Amniotic stem cell (primary cell): ENCODE results near the gene TEC.
A peak's percentile ranks its signal among the peaks of the same experiment; 100 is the strongest.
"Not testable (repeated sequence)": the region's sequence is repeated elsewhere in the genome, so short reads cannot be mapped to it uniquely, and the experiment has no call there.

ENCODE experiments used
- DNase-seq: peaks from one replicate; lab custom pipeline; 2025; lab: John Stamatoyannopoulos, UW

TEC gene

DNA sequence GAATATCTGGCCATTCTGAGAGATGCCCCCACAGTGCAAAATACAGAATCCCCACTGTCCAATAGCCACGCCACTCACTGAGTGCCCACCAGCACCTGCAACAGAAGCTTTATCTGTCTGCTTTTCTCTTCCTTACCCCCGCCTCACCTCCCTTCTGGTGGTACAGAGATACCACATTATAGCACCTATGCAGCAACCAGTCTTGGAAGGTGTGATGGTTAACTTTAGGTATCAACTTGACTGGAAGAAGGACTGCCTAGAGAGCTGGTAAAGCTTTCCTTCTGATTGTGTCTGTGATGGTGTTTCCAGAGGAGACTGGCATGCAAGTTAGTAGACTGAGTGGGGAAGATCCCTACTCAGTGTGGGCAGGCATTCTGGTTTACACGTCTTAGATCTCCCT is 73.8 kb downstream of the TEC start:
- no peak for DNase-seq

DNA sequence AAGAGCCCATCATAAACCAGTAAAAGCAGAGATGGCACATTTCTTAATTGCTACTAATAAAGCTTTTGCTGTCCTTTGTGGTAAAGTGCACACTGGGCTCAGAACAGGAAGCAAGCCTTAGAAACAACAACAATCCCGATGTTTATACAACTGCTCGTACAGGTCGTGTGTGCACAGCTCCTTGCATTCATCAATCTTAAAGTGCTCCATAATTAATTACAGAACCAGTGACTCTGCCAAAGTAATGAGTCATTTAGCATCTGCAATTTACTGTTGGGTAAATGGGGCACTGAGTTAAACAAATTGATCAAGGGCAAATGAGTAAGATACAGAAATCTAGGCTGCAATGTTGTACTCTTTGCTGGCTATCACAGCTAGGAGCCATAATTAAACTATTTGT is 74.3 kb downstream of the TEC start:
- DNase-seq: no peak

DNA sequence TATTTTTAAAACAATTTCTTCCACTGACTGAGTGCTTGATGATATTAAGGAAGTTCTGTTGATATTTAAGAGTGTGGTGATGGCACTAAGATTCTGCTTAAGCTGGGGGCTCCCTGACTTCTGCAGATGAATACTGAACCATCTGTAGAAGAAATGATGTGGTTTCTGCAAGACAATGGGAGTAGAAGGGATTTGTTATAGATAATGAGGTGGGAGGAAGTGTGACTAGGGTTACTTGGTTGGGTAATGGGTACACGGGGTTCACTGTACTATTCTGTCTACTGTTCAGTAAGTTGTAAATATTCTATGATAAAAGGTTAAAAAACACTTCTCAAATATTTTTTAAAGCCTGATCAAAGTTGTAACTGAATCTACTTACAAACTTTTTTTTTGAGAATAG is 74.7 kb downstream of the TEC start:
- DNase-seq: no peak

DNA sequence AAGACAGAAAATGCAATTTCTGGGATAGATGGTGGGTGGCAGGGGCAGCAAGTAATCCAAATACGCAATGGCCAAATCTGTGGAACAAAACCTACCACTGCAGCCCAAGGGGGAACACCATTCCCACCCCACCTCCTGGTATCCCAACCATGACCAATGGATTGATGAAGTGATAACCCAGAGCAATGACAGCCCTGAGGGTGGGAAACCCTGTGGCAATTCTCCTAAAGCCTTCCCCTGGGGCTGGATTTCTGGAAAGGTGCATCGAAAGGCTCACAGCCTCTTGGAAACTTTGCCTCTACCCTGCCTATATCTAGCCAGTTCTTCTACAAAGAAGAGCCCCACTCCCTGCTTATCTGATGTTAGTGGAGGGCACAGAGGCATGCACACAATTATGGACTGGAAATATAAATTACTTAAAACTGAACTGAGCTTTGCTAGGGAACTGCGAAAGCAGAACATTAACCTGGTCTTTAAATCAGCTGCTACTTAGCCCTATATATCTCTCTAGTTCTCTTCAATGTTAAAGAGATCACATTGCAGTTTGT is 75.6 kb downstream of the TEC start:
- DNase-seq: no peak

DNA sequence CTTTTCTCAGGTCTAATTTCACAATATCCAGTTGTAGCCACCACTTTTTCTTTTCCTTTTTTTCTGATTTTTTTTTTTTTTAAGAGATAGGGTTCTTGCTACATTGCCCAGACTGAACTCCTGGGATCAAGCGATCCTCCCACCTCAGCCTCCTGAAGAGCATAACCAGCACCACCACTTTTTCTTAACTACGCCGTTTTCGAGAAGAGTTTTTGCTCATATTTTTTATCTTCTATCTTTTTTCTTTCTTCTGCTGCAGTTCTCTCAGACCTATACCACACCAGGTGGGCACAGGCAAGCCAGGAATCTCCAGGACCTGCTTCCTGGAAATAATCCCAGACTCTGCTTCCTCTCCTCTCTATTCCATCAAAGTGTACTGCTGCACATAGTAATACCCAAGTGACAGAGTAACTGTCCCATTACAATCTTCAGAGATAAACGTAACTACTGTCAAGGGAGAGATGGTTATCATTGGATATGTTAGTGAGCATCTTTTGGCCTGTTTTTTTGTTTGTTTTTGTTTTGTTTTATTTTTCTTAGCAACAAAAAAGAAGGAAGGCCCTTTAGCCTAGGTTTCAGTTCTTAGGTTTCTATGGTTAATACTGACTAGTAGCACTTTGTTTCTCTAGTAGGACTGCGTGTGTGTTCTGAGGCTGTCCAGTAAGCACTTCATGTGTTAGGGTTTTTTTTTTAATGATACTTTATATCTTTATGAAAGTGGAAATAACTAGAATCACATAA is 76.4 kb downstream of the TEC start:
- DNase-seq: no peak

DNA sequence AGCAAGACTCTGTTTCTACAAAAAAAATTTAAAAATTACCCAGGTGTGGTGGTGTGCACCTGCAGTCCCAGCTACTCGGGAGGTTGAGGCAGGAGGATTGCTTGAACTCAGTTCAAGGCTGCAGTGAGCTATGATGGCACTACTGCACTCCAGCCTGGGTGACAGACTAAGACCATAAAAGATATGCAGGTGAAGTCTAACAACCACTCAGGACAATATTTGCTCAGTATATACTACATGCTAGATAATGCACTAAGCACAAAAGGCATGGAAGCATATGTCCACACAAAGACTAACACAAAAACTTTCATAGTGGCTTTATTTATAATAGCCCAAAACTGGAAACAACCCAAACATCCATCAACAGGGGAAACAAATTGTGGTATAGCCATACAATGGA is 77.9 kb downstream of the TEC start:
- no peak for DNase-seq

DNA sequence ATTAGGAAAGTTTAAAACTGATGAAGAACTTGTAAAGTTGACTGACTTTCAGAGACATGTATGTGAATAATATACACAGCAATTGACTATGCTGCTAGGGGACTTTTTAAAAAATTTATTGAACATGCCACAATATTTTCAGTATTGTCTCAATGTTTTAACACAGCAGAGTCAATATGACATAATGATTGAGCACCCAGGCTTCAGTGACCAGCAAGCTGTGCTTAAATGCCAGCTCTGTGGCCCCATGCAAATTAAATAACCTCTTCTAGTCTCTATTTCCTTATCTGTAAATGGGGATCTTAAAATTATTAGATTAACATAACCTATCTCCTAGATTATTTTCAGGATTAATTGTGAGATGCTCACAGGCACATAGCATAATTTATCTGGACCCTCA is 78.8 kb downstream of the TEC start:
- DNase-seq: no peak

DNA sequence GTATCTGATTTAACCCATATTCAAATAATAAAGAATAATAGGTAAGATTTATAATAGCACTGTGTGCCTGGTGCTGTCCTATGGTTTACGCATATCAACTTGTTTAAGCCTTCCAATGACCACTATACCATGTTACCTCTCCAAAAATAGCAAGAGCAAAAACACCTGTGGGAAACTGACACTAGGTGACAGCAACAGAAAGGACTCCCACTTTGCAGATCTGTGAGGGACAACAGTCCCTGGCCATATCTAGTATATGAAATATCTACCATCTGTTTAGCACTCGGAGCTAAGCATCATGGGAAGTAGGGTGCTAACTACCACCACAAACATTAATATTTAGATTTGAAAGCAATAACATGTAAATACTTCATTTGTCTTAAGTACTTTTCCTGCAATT is 79.9 kb downstream of the TEC start:
- DNase-seq: no peak

DNA sequence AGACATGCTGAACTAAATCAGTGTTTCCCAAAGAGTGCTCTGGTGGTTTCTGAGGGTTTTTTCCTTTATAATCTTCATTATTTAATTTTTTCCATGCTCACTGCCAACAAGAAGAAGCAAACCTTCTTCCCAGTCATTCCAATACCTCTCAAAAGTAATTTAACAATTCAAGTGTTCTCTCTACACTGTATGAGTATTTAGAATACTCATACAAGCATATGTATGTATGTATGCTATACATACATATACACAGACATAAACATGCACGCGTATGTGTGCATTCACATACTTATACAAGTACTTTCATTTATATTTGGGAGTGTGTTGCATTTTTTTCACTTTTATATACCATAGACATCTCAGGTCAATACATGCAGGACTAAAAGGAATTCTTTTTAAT is 81.2 kb downstream of the TEC start:
- no peak for DNase-seq

DNA sequence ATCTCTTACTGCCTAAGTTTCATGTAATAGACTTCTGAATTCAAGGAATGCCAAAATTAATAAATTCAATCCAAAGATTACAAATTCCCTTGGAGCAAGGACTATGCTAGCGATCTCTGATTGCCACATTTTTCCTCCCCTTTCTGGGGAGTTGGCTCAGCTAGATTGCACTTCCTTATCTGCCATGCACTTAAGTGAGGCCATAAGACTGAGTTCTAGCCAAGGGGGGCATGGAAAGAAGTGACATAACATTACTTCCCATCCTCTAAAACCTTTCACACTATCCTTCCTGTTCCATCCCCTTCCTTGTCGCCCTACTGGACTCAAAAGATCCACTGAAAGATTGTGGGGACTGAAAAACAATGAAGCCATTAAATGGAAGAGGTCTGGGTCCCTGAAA is 81.8 kb downstream of the TEC start:
- DNase-seq: no peak

DNA sequence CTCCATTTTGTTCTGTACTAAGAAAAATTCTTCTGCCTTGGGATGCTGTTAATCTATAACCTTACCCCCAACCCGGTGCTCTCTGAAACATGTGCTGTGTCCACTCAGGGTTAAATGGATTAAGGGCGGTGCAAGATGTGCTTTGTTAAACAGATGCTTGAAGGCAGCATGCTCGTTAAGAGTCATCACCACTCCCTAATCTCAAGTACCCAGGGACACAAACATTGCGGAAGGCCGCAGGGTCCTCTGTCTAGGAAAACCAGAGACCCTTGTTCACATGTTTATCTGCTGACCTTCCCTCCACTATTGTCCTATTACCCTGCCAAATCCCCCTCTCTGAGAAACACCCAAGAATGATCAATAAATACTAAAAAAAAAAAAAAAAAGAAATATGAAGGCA is 82.6 kb downstream of the TEC start:
- DNase-seq: not testable (repeated sequence)

DNA sequence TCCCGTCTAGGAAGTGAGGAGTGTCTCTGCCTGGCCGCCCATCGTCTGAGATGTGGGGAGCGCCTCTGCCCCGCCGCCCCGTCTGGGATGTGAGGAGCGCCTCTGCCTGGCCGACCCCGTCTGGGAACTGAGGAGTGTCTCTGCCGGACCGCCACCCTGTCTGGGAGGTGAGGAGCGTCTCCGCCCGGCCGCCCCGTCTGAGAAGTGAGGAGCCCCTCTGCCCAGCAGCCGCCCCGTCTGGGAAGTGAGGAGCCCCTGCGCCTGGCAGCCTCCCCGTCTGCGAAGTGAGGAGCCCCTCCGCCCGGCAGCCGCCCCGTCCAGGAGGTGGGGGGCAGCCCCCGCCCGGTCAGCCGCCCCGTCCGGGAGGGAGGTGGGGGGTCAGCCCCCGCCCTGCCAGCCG is 83.2 kb downstream of the TEC start:
- DNase-seq: not testable (repeated sequence)

DNA sequence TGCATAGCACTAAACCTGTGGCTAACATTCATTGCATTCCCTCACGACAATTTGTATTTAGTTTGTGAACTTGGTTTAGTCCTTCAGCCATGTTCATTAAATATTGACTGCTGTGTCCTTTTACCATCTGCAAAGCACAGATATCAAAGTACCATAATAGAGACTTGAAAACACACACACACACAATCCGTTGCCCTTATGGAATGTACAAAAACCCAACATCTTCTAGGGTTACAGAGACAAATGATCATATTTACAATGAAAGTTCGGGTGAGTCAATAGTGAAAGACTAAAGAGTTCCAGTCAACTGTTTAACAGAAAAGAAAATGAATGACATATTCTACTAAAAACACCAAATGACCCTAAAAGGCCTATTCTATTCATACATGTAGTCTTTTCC is 84.8 kb downstream of the TEC start:
- no peak for DNase-seq

DNA sequence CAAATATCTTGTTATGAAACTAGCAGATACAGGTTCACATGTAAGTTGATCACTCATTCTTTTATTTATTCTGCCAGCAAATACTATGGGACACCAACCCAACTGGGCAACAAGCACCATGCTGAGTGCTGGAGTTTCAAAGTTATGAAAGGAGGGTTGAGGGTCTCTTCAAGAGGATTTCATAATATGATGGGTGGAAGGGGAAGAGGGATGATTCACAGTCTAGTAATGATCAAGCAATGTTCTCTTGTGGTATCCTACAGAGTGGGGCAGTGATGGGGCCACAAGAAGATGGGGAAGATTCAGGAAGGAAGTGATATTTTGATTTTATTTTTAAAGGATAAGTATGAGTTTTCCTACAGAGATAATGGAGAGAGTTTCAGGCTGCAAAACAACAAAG is 89.4 kb downstream of the TEC start:
- DNase-seq: no peak

DNA sequence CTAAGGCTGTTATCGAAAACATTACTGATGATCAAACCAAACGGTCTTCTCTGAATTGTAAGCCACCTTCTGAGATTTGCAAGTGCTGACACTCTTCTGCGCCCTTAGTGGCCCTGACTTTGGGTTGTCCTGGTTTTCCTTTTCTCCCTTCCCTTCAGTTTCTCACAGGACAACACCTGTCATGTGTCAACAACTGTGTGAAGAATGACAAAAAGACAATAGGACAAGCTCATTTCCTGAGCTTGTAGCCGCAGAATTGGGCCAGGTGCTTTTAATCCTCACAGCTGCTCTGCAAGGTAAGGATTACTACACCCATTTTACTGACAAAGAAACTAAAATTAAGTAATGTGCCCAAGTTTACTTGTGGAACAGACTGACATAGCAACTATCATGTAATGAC is 90.7 kb downstream of the TEC start:
- no peak for DNase-seq

DNA sequence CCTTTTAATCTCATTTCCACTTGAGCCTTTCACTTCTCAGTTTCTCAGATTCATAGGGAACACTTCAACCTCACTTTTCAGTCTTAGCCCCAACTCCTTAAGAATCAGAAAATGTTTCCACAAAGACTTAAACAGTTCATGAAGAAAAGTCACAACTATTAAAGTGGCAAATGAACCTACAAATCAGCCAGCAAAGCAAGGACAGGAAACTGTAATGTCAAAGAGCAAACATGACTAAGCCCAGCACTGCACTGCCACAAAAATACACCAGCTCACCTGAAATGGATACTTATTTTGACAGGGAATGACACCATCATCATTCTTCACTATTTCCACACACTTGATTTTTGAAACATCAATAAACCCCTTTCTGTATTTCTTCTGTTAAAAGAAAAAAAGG is 93.8 kb downstream of the TEC start:
- no peak for DNase-seq

DNA sequence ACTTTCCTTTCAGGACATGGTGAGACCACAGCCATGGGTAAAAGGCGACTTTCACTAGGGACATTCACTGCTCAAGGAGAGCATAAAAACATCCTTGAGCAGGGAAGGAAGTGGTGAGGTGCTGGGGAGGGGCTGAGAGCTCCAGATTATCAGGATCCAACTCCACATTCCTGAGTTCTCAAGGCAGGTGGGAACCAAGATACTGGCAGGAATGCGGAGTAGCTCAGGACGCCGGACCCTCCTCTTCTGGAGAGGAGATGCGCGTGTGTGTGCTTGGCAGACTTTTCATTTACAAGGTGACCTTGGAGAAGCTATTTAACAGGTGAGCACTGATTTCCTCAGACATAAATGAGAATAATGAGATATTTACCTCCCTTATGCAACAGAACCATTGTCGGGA is 94.3 kb downstream of the TEC start:
- no peak for DNase-seq

DNA sequence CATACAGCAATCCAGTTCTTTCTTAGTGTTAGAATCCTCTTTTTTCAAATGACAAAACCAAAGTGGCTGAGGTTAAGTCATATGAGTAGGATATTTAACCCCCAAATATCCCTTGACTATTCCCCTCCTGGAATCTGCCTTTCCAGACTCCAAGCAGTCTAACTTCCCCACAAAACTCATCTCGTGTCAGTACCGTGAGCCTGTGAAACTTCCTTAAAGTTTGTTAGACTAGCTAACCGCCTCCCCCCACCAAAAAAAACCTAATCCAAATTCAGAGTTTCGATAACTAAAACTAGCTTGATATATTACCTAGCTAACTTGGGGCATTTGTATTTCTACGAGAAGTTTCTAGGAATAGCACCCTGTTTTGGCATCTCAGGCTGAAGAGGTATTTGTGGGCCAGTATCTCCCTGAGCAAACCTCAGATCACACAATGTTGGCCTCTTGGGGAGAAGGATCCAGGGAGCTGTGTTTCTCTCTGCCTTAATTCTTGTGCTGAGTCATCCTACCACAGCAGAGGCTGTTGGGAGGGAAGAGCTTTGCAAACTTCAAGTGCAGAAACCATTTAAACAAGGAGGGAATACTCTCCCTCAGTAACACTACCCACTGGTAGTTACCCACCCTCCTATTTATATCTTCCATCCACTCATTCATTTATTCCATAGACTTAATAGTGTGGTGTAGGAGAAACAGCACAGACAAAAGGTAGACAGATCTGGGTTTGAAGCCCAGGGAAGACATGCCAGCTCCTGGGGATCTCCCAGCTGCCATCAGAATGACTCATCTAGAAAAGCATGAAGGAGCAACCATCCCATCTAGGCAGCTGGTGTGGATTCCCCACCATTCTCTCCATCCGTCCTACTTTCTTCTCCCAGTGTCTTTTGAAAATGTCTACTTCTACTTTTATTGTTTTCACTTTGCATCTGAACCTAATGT is 96.3 kb downstream of the TEC start:
- DNase-seq: peak; percentile 24

DNA sequence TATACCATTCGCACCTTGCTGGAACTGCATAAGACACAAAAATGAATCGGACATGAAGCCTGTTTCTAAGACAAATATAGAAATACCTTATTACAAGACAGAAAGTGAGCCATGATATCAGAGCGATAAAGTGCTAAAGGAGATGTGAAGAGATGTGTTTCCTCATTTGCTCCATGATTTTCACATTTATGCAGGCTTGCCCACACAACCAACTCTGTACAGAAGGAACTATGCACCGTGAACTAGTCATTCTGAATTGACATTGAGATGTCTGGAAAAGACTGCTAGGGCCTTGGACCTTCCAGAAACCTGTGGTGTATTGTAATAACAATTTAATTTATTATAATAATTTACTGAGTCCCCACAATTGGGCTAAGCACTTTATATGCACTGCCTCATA is 97.0 kb downstream of the TEC start:
- DNase-seq: no peak

DNA sequence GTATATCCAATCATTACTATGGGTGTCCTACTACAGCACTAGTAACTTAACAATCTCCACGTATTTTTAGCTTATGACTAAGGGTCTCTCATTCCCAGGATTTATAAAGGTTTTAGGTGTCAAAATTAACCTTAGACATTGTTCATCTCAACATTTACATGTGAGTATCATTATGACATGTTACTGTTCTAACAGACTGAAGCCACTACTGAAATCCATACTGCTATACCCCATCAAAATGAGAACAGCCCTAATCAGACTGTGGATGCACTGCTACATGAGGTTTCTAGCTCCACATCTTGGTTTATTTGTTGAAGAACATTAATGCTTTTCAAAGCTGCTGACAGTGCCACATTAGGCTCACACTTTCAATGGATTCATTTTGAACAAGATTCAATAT is 100.0 kb downstream of the TEC start:
- DNase-seq: no peak

DNA sequence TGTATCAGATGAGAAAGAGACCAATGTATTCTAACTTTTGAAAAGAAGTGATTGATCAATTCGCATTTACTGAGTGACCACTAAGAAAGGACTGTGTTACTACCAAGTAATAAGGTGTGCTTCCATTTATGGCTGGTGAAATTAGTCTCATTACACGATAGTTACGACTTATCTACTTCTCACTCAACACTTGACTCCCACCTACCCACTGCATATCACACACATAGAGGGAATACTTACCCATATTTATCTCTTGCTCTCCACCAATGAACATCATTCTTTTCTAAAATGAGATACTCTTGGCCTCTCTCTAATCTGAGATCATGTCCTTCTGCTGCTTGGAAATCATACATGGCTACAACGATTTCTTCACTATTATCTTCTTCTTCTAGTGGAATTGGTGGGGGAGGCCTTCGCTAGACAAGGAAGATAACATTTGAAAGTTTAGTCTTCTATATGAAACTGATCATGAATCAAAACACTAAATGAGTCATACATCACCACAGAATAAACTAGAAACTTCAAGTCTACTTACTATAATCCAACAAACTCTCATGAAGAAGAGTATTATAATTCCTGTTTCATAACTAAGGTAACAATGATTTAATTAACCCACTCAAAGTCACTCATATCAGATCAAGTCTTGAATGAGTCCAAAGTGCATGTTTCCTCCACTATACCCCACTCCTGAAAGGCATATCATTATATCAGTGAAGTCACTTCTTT is 101.9 kb downstream of the TEC start:
- DNase-seq: no peak

DNA sequence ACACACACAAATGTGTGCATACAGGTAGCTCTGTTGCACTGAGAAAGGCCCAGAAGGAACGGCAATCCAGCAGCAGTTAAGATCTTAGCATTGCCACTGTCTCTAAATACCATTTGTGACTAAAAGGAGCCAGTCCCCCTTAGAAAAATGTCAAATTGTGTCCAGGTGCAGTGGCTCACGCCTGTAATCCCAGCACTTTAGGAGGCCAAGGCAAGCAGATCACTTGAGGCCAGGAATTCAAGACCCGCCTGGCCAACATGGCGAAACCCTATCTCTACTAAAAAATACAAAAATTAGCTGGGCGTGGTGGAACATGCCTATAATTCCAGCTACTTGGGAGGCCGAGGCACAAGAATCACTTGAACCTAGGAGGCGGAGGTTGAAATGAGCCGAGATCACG is 105.1 kb downstream of the TEC start:
- DNase-seq: not testable (repeated sequence)

DNA sequence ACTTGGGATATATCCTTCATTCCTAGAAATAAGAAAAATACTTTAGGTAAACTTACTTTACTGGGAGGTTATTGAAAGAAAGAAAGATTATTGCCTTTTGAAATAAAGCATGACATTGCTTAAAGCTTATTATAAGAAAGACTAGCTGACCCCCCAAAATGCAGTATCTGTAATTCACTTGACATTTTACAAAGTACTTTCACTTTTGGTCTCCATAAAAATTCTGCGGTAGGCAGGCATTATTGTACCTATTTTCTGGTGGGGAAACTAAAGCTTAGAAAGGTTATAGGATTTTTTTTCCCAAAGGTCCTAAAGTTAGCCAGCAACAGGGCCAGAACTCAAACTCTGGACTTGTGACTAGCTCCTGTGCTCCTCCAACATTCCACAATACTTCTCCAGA is 105.9 kb downstream of the TEC start:
- no peak for DNase-seq
